Heart right ventricle (tissue), 16 donors: ENCODE measurements around the gene DCDC2C. TPM values are rescaled to one million over a fixed set of nuclear protein-coding genes. Genes with fewer than 3 reads are reported as not detected.

ENCODE experiments used
- ATAC-seq, 8 donors: fragments of 200-7000 bp; cut with Tn5 transposase; one replicate each; pipeline ENCODE4 v1.9.1; 2020; ENCODE audit warnings: mild to moderate bottlenecking in 8 of 8, moderate library complexity in 8 of 8, moderate number of reproducible peaks in 1 of 8
- DNase-seq, 2 donors: peaks; one replicate each; pipeline ENCODE4 v3.0.0-alpha.2; 2020
- H3K27ac ChIP-seq, 10 donors: fragments of 200-600 bp; sonication (generic) in 2 of 10; one replicate each; pipeline versions ENCODE4 v1.5.0 to v1.8.0; 2020 to 2022; ENCODE audit warnings: mild to moderate bottlenecking in 3 of 10
- H3K27me3 ChIP-seq, 7 donors: fragments of 200-600 bp; one replicate each; pipeline ENCODE4 v1.8.0; 2021 to 2022; ENCODE audit warnings: mild to moderate bottlenecking in 2 of 7
- H3K36me3 ChIP-seq, 9 donors: fragments of 200-600 bp; sonication (generic) in 1 of 9; one replicate each; pipeline versions ENCODE4 v1.5.0 to v1.8.0; 2020 to 2022; ENCODE audit warnings: mild to moderate bottlenecking in 2 of 9
- H3K4me1 ChIP-seq, 9 donors: fragments of 200-600 bp; sonication (generic) in 1 of 9; one replicate each; pipeline versions ENCODE4 v1.5.0 to v1.8.0; 2020 to 2022; ENCODE audit warnings: mild to moderate bottlenecking in 4 of 9
- H3K4me3 ChIP-seq, 10 donors: fragments of 200-600 bp; sonication (generic) in 2 of 10; one replicate each; pipeline versions ENCODE4 v1.5.0 to v1.8.0; 2020 to 2022; ENCODE audit warnings: mild to moderate bottlenecking in 7 of 10, moderate library complexity in 2 of 10
- H3K9me3 ChIP-seq, 11 donors: fragments of 200-600 bp in 10 of 11; sonication (generic) in 2 of 11; one replicate each; pipeline versions ENCODE4 v1.5.0 to v1.8.0; 2013 to 2022; ENCODE audit warnings: mild to moderate bottlenecking in 2 of 11, control low read depth in 1 of 11, moderate library complexity in 1 of 11
- WGBS, 2 donors: extraction: QIAGEN DNeasy Blood & Tissue Kit; methylation state at CpG; one replicate each; pipeline ENCODE4 v1.1.7; 2013; ENCODE audit warnings: inconsistent platforms in 1 of 2; 5-methylcytosine and 5-hydroxymethylcytosine counted together
- intact Hi-C, 10 donors: fragments of 100-400 bp; cut with DNase I; formaldehyde crosslinking; loops; one replicate each; pipeline versions ENCODE4 v1.11.1 to v1.14.2; 2022
- polyA plus RNA-seq, 2 donors: library from polyadenylated mRNA; stranded (reverse); fragments of 200-250 nt; gene quantifications; one replicate each; pipeline ENCODE4 v1.2.3, GENCODE V29; 2013
- total RNA-seq, 10 donors: library from RNA; stranded (reverse); fragmentation: NEBNext Ultra II Directional in 3 of 10; extraction: Animal tissue kit (Norgen Biotek cat#: 25700) in 3 of 10; gene quantifications; one replicate each; pipeline versions ENCODE4 v1.2.1 to v1.2.4, GENCODE V29; 2021 to 2023
- TF ChIP-seq, protein P1 (sequence below), 9 donors: fragments of 200-600 bp; sonication (generic) in 2 of 9; IDR thresholded peaks; one replicate each; pipeline versions ENCODE4 v1.5.0 to v1.8.0; 2021 to 2022; ENCODE audit warnings: antibody characterized with exemption in 9 of 9, mild to moderate bottlenecking in 5 of 9, moderate library complexity in 1 of 9
- donor health status: Arrhythmogenic right ventricular cardiomyopathy.
- donor health status: ischemic (EF 13 %, LVEDD 7.1; RV severe dilation, severe dysfunction).
- donor health status: healthy with polysubstance abuse.
- donor health status: DM: no; HTN: yes; CAD: no.
- donor health status: DM: no; HTN: no; CAD: no.
- donor health status: ischemic (EF 25% LVEDD 6.9; RV normal size, moderate dysfunction).
- donor health status: ischemic (EF 25% LVEDD 5.7; RV mildly dilated, moderate dysfunction).
- donor health status: healthy.
- donor health status: DM: yes; HTN: yes; CAD: no.
- donor health status: Ischemic cardiomyopathy.
- donor health status: ischemic (EF 35%, LVEDD 5.7; RV mildly dilated, moderate dysfunction).
- donor health status: nonischemic (EF 11% LVEDD 7.7; RV severe dilation, severe dysfunction).
- donor health status: DM: yes; HTN: yes; CAD: no.
- donor health status: PGD.
- donor health status: ischemic (EF 29% LVEDD 5.4; RV normal size, mild dysfunction).
- donor health status: nonischemic (EF 23%, LVEDD 6.1; RV moderate dilation, normal function).

DCDC2C gene
- total and polyA plus RNA-seq, 12 donors = 0.66 TPM; not detected in 11

DNA sequence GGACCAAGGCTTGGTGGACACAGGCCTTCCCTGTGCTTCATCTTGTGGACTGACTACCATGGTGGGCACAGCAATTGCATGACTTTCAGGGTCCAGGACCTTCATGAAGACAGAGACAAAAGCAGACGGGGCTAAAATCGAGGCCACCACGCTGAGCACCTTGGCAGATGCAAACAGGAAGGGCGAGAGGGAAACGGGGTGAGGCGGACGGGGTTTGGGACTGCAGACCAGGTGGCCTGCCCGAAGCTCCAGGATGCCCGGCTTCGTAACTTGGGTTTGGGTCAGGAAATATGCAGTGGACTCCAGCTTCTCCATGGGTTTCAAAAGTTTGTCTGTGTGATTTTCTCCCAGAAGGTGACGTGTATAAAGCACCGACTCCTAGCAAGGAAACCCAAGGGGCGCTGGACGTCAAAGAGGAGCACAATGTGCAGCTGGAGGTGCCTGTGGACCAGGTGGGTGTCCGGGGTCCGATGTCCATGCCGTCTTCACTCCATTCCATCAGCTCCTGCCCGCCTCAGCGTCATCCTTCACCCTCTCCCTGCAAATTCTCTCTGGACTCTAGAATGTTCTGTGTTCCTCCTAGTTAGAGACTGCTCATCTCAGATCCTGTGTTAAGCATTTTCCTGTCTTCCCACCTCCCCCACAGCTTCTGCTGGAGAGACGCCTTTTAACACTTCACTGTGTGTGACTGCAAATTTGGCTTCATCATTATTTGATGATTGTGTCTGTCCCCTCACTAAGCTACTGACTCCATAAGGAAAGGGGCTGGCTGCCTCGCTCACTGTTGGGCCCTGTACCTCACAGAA, 65.8 kb downstream of the DCDC2C start:
- H3K36me3 ChIP-seq = no peaks in the 10 kb centered on the region
- no peak for DNase-seq

DNA sequence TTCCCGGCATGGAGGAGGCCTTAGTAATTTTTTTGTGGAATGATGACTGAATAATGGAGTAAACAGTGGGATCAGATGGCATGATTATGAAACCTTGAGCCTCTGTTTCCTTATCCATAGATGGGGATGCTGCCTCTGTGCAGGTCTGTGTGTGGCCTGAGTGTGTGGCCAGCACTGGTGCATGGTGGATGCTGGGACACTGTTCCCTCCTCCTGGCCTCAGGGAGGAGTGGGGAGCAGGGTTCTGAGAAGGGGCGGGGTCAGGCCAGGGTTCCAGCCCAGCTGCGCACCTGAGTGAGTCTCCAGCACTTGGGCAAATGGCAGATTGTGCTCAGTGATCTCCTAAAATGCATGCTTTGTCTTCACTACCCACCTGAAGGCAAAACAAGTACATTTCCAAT, 66.4 kb downstream of the DCDC2C start:
- TF ChIP-seq, protein P1, sequence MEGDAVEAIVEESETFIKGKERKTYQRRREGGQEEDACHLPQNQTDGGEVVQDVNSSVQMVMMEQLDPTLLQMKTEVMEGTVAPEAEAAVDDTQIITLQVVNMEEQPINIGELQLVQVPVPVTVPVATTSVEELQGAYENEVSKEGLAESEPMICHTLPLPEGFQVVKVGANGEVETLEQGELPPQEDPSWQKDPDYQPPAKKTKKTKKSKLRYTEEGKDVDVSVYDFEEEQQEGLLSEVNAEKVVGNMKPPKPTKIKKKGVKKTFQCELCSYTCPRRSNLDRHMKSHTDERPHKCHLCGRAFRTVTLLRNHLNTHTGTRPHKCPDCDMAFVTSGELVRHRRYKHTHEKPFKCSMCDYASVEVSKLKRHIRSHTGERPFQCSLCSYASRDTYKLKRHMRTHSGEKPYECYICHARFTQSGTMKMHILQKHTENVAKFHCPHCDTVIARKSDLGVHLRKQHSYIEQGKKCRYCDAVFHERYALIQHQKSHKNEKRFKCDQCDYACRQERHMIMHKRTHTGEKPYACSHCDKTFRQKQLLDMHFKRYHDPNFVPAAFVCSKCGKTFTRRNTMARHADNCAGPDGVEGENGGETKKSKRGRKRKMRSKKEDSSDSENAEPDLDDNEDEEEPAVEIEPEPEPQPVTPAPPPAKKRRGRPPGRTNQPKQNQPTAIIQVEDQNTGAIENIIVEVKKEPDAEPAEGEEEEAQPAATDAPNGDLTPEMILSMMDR (IDR thresholded peaks at IDR 0.05) = no peak
- Histone ChIP-seq H3K27me3 (peaks cover 0 to 31% (median 13%) of the 10 kb centered on the region in 7 donors), H3K27ac (no peak overlapping the region), H3K36me3 (no peaks in the 10 kb centered on the region), H3K4me1 (no peaks in the 10 kb centered on the region), H3K4me3 (no peak overlapping the region), H3K9me3 (no peaks in the 10 kb centered on the region)
- 90 to 91% methylated on average over 3 of the region's 3 CpGs for WGBS, 2 donors
- DNase-seq (no peak), ATAC-seq (no peak)
- intact Hi-C loops = no loop called here

More for the DNA sequence above, 65.8 kb downstream of the DCDC2C start:
- H3K27ac ChIP-seq = no peak overlapping the region
- H3K4me3 ChIP-seq = no peak overlapping the region
- no peaks in the 10 kb centered on the region for H3K4me1 ChIP-seq
- 88 to 92% methylated on average over 21 of the region's 21 CpGs for WGBS, 2 donors
- H3K27me3 ChIP-seq = peaks cover 0 to 29% (median 10%) of the 10 kb centered on the region in 7 donors
- TF ChIP-seq, protein P1 (IDR thresholded peaks at IDR 0.05) = no peak
- intact Hi-C loops = no loop called here
- no peak for ATAC-seq
- H3K9me3 ChIP-seq = no peaks in the 10 kb centered on the region

DNA sequence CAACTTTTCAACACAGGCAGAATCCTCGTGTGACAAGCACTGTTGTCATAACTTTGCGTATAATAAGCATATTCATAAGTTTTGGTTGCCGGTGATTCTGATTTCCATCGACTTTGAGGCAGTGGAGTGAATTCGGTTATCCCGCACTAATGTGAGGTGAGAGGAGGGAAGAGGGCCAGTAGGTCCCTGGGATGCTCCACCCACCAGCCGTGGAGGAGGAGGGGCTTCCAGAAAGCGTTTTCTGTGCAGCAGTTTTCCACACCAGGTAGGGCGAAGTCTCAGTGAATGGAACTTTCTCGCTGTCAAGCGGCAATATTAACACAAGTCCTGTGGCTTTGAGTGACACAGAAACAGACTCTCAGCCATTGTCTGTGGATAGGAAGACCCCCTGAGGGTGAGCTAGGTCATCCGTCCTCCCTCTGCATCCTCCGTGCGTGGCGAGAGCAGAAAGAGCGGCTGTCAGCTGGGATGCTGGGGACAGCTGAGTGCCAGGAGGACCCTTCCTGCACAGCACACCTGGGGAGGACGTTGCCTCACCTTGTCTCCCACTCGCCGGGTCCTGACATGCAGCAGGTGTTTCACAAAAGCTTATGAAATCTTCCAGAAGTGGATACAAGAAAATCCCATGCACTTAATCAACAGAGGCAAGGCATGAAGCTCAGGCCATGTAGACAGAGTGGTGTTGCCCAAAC, 67.5 kb downstream of the DCDC2C start:
- TF ChIP-seq, protein P1 (IDR thresholded peaks at IDR 0.05) = no peak
- 79 to 88% methylated on average over 19 of the region's 19 CpGs for whole genome bisulfite sequencing, 2 donors
- no peaks in the 10 kb centered on the region for H3K9me3 ChIP-seq
- H3K4me1 ChIP-seq = no peaks in the 10 kb centered on the region
- H3K27me3 ChIP-seq = peaks cover 0 to 28% (median 9%) of the 10 kb centered on the region in 7 donors
- DNase-seq (no peak), ATAC-seq (no peak)
- H3K4me3 ChIP-seq = no peak overlapping the region
- no peak overlapping the region for H3K27ac ChIP-seq
- no peaks in the 10 kb centered on the region for H3K36me3 ChIP-seq
- intact Hi-C loops = no loop called here

DNA sequence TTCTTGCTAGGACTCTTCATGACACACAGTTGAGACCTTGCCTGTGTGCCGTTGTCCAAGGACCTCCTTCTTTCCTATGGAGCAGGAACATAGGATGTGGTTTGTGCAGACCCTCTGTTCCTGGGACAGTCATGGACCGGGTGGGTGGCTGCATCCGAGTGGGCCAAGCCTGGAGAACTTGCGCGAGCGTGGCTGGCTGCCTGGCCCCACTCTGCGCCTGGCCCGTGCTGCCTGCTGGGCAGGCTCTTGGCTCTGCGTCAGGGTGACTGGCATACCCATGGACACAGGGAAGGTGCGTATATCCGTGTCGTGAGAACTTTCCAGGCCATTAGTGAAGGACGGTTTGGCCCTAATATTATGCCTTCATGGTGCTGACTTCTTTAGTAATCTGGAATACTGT, 68.2 kb downstream of the DCDC2C start:
- TF ChIP-seq, protein P1 (IDR thresholded peaks at IDR 0.05) = no peak
- DNase-seq (no peak), ATAC-seq (no peak)
- intact Hi-C loops = no loop called here
- Histone ChIP-seq H3K4me1 (no peaks in the 10 kb centered on the region), H3K4me3 (no peak overlapping the region), H3K9me3 (no peaks in the 10 kb centered on the region), H3K36me3 (no peaks in the 10 kb centered on the region), H3K27me3 (peaks cover 0 to 28% (median 10%) of the 10 kb centered on the region in 7 donors), H3K27ac (no peak overlapping the region)
- WGBS, 2 donors = 84 to 97% methylated on average over 13 of the region's 13 CpGs
